Activated naive CD8-positive, alpha-beta T cell (primary cell): ENCODE data around the gene ZC3H13.

Source experiments
- H3K27ac Mint-ChIP-seq: one replicate; pipeline ENCODE4 v1.8.0; 2021; ENCODE audit warnings: mixed read lengths
- H3K27me3 Mint-ChIP-seq: one replicate; pipeline ENCODE4 v1.8.0; 2021; ENCODE audit warnings: mixed read lengths
- H3K36me3 Mint-ChIP-seq: one replicate; pipeline ENCODE4 v1.8.0; 2021; ENCODE audit warnings: mixed read lengths
- H3K4me1 Mint-ChIP-seq: one replicate; pipeline ENCODE4 v1.8.0; 2021; ENCODE audit warnings: low read depth, mixed read lengths
- H3K4me3 Mint-ChIP-seq: one replicate; pipeline ENCODE4 v1.8.0; 2021; ENCODE audit warnings: mild to moderate bottlenecking, mixed read lengths
- H3K9me3 Mint-ChIP-seq: one replicate; pipeline ENCODE4 v1.8.0; 2021; ENCODE audit warnings: low read depth, mixed read lengths

ZC3H13 gene

GRCh38 chr13:45951166-45951565, 101.4 kb downstream of the ZC3H13 start:
- H3K36me3 Mint-ChIP-seq = peaks cover 4% of the 10 kb centered on the region
- H3K27ac Mint-ChIP-seq = peak overlapping the region; percentile 31
- no peak overlapping the region for H3K4me3 Mint-ChIP-seq
- H3K9me3 Mint-ChIP-seq = no peaks in the 10 kb centered on the region
- no peaks in the 10 kb centered on the region for H3K27me3 Mint-ChIP-seq
- no peaks in the 10 kb centered on the region for H3K4me1 Mint-ChIP-seq

DNA sequence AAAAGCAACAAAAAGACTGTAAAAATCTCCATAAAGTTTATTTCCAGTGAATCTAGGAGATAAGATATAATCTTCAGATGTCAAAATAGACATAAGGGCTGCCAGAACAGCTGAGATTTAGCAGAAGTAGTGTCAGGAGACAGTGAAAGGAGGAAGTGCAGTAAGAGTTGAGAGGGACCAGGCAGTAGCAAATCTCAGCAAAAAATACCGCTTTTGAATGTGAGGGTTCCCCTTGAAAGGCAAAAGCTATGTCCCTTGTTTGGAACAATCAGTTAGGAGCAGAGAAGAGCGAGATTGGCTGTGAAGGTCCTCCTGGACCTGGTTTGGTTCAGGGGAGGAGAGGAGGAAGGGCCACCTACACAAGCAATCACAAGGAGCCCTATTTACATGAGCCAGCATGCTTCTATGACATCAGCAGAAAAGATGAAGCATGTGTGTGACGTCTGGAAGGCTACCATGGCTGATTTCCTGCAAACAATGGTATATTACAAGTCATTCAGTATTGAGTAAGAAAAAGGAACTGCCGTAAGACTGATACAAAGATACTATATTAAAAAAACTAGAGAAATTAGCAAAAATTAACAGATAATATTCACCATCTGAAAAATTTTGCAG, 102.1 kb downstream of the ZC3H13 start:
- Mint-ChIP-seq H3K4me1 (no peaks in the 10 kb centered on the region), H3K36me3 (peaks cover 2% of the 10 kb centered on the region), H3K27me3 (no peaks in the 10 kb centered on the region), H3K4me3 (no peak overlapping the region), H3K27ac (no peak overlapping the region), H3K9me3 (no peaks in the 10 kb centered on the region)

- Mint-ChIP-seq H3K27ac (no peak overlapping the region), H3K27me3 (no peaks in the 10 kb centered on the region), H3K4me1 (no peaks in the 10 kb centered on the region), H3K4me3 (no peak overlapping the region), H3K9me3 (no peaks in the 10 kb centered on the region), H3K36me3 (peaks cover 2% of the 10 kb centered on the region)
These were observed 103.4 kb downstream of the ZC3H13 start for GRCh38 chr13:45949161-45949560.

GRCh38 chr13:45943965-45944364, 108.6 kb downstream of the ZC3H13 start:
- Mint-ChIP-seq H3K4me1 (no peaks in the 10 kb centered on the region), H3K4me3 (no peak overlapping the region), H3K27ac (no peak overlapping the region), H3K27me3 (no peaks in the 10 kb centered on the region), H3K9me3 (no peaks in the 10 kb centered on the region), H3K36me3 (no peaks in the 10 kb centered on the region)

DNA sequence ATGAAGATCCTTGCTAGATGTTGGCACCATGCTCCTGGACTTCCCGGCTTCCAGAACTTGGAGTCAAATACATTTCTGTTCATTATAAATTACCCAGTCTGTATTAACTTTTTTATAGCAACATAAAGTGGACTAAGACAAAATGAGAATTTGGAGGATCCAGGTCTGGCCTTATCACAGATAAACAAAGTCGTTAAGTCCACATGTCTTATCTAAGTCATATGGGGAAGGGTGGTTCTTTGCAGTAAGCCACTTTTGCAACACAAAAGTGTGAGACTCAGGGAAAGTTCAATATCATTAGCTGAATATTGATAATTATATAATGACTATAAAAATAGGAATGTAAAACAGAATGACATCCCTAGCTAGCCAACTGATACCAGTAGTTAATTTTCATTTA, 109.4 kb downstream of the ZC3H13 start:
- Mint-ChIP-seq H3K36me3 (no peaks in the 10 kb centered on the region), H3K9me3 (no peaks in the 10 kb centered on the region), H3K4me1 (no peaks in the 10 kb centered on the region), H3K27ac (no peak overlapping the region), H3K27me3 (no peaks in the 10 kb centered on the region), H3K4me3 (no peak overlapping the region)

GRCh38 chr13:45941261-45941660, 111.3 kb downstream of the ZC3H13 start:
- Mint-ChIP-seq H3K27me3 (no peaks in the 10 kb centered on the region), H3K4me3 (no peak overlapping the region), H3K36me3 (no peaks in the 10 kb centered on the region)

DNA sequence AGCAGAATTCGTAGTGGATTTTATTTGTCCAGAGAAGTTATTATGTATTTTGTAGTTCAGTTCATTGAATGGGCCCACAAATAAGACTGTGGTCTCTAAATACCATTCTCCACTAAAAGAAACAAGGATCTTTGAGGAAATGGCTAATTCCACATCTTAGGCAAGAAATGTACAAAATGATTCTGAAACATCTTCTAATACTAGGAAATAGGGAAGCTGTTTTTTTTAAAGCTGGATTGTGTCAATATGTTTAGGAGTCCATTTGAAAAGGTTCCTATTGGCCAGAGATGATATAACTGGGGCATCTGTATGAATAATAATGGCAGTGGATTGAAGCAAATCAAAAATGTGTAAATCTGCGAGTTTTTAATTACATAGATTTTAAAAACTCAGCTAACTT, 112.5 kb downstream of the ZC3H13 start:
- Mint-ChIP-seq H3K36me3 (no peaks in the 10 kb centered on the region), H3K27me3 (peaks cover 1% of the 10 kb centered on the region), H3K9me3 (no peaks in the 10 kb centered on the region), H3K4me1 (no peaks in the 10 kb centered on the region), H3K27ac (no peak overlapping the region), H3K4me3 (no peak overlapping the region)

More at GRCh38 chr13:45941261-45941660, 111.3 kb downstream of the ZC3H13 start:
- H3K9me3 Mint-ChIP-seq = no peaks in the 10 kb centered on the region
- H3K27ac Mint-ChIP-seq = no peak overlapping the region
- H3K4me1 Mint-ChIP-seq = no peaks in the 10 kb centered on the region

- no peak overlapping the region for H3K27ac Mint-ChIP-seq
- no peaks in the 10 kb centered on the region for H3K36me3 Mint-ChIP-seq
These were observed 115.9 kb downstream of the ZC3H13 start for GRCh38 chr13:45936621-45937020.

DNA sequence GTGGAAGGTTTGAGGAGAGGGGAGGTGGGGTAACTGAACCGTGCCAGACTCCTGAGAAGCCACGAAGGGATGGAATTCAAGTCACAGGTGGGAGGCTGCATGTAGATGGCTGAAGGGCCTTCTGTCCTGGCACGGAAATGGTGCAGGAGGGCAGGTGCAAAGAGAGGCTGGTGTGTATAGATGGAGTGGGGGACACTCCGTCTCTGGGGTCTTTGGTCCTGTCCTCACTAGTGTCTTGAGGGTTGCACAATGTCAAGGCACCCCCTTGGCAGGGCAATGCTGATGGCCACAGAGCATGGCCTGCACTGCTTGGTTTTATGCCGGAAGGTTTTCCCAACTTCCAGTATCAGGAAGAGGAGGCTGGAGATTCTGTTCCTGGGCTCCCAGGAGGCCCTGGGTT, 118.3 kb downstream of the ZC3H13 start:
- H3K27me3 Mint-ChIP-seq = peaks cover 10% of the 10 kb centered on the region
- H3K4me1 Mint-ChIP-seq = no peaks in the 10 kb centered on the region
- no peaks in the 10 kb centered on the region for H3K36me3 Mint-ChIP-seq
- no peak overlapping the region for H3K4me3 Mint-ChIP-seq
- H3K9me3 Mint-ChIP-seq = no peaks in the 10 kb centered on the region
- H3K27ac Mint-ChIP-seq = no peak overlapping the region

More at GRCh38 chr13:45936621-45937020, 115.9 kb downstream of the ZC3H13 start:
- H3K4me3 Mint-ChIP-seq = no peak overlapping the region
- no peaks in the 10 kb centered on the region for H3K9me3 Mint-ChIP-seq
- H3K27me3 Mint-ChIP-seq = peaks cover 10% of the 10 kb centered on the region
- no peaks in the 10 kb centered on the region for H3K4me1 Mint-ChIP-seq

- peaks cover 10% of the 10 kb centered on the region for H3K27me3 Mint-ChIP-seq
- H3K4me1 Mint-ChIP-seq = no peaks in the 10 kb centered on the region
- no peak overlapping the region for H3K4me3 Mint-ChIP-seq
- no peak overlapping the region for H3K27ac Mint-ChIP-seq
- H3K9me3 Mint-ChIP-seq = no peaks in the 10 kb centered on the region
- no peaks in the 10 kb centered on the region for H3K36me3 Mint-ChIP-seq
These were observed 119.2 kb downstream of the ZC3H13 start for GRCh38 chr13:45933203-45933908.

GRCh38 chr13:45932676-45933075, 119.9 kb downstream of the ZC3H13 start:
- no peak overlapping the region for H3K4me3 Mint-ChIP-seq
- H3K27ac Mint-ChIP-seq = no peak overlapping the region
- H3K4me1 Mint-ChIP-seq = no peaks in the 10 kb centered on the region
- peaks cover 10% of the 10 kb centered on the region for H3K27me3 Mint-ChIP-seq
- no peaks in the 10 kb centered on the region for H3K36me3 Mint-ChIP-seq
- no peaks in the 10 kb centered on the region for H3K9me3 Mint-ChIP-seq

DNA sequence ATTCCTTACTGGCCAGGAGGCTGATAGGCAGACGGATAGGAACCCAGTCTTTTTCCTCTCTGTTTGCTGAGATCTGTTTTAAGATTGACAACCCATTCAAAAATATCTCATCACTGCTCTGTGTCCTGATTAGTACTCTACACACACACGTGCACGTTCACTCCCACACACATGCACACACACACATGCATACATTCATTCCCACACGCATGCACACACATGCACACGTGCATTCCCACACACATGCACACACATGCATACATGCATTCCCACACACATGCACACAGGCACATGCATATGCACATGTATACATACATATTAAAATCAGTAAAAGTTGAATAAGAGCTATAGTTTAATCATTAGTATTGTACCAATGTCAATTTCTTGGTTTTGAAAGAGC, 120.4 kb downstream of the ZC3H13 start:
- H3K9me3 Mint-ChIP-seq = no peaks in the 10 kb centered on the region
- H3K27me3 Mint-ChIP-seq = peaks cover 10% of the 10 kb centered on the region
- H3K4me3 Mint-ChIP-seq = no peak overlapping the region
- no peaks in the 10 kb centered on the region for H3K4me1 Mint-ChIP-seq
- no peaks in the 10 kb centered on the region for H3K36me3 Mint-ChIP-seq
- H3K27ac Mint-ChIP-seq = no peak overlapping the region

DNA sequence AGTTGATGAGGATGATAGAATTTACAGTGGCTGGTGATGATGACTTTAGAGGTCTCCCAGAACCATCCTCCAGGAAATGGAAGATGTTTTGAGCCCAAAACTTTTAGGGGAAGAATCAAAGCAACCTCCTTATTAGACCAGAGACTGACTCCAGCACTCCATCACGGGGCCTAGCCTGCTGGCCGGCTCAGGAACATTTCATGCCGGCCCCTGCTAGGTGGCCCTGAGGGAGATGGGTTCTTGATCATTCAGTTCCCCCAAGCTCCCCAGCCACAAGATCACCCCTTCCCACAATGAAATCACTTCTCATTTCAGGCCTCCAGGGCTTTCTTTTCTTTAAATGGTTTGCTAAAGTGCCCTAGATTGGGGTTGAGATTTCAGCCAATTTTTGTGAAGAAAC, 121.3 kb downstream of the ZC3H13 start:
- no peak overlapping the region for H3K27ac Mint-ChIP-seq
- H3K4me1 Mint-ChIP-seq = no peaks in the 10 kb centered on the region
- H3K27me3 Mint-ChIP-seq = peaks cover 10% of the 10 kb centered on the region
- no peaks in the 10 kb centered on the region for H3K36me3 Mint-ChIP-seq
- H3K4me3 Mint-ChIP-seq = no peak overlapping the region
- H3K9me3 Mint-ChIP-seq = no peaks in the 10 kb centered on the region

- Mint-ChIP-seq H3K36me3 (no peaks in the 10 kb centered on the region), H3K9me3 (no peaks in the 10 kb centered on the region), H3K27me3 (peaks cover 9% of the 10 kb centered on the region), H3K4me3 (no peak overlapping the region), H3K4me1 (no peaks in the 10 kb centered on the region), H3K27ac (no peak overlapping the region)
These were observed 122.4 kb downstream of the ZC3H13 start for GRCh38 chr13:45930177-45930576.

- Mint-ChIP-seq H3K4me3 (no peak overlapping the region), H3K4me1 (no peaks in the 10 kb centered on the region), H3K27ac (no peak overlapping the region), H3K36me3 (no peaks in the 10 kb centered on the region), H3K27me3 (peaks cover 7% of the 10 kb centered on the region), H3K9me3 (no peaks in the 10 kb centered on the region)
These were observed 123.7 kb downstream of the ZC3H13 start for GRCh38 chr13:45928843-45929242.

DNA sequence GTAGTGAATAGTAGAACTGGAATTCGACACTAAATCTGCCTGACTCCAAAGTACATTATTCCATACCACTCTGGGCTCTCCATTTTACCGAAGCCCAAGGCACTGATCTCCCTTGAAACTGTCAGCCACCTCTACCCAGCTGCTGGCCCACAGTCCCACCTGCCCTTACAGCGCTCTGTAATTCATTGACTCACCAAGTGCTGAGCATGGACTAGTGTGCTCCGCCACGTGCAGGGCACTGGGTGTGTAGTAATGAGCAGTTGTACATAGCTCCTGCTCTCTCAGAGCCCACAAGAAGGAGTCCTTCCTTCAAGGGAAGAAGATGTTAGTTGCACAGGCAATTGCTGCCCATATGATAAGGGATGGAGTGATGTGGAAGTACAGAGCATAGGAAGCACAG, 124.4 kb downstream of the ZC3H13 start:
- no peaks in the 10 kb centered on the region for H3K9me3 Mint-ChIP-seq
- H3K27me3 Mint-ChIP-seq = peaks cover 7% of the 10 kb centered on the region
- no peak overlapping the region for H3K4me3 Mint-ChIP-seq
- H3K27ac Mint-ChIP-seq = no peak overlapping the region
- H3K4me1 Mint-ChIP-seq = no peaks in the 10 kb centered on the region
- H3K36me3 Mint-ChIP-seq = no peaks in the 10 kb centered on the region
